ENCODE results near the gene DZIP1.

Gene DZIP1

DNA sequence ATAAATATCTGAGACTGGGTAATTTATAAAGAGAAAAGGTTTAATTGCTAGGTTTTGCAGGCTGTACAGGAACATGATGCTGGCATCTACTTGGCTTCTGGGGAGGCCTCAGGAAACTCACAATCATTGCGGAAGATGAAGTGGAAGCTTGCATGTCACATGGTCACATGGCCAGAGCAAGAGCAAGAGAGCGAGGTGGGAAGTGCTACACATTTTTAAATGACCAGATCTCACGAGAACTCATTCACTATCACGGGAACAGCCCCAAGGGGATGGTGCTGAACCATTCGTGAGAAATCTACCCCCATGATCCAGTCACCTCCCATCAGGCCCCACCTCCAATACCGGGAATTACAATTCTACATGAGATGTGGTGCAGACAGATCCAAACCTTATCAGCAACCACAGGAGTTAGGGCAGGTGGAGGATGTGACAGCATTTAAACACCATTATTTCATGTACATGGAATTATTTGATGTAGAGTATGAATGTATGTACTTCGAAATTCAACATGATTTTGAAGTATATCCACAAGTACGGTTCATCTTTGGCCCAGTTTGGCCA is 102.5 kb downstream of the DZIP1 start:
- DNase-seq, result no peak

DNA sequence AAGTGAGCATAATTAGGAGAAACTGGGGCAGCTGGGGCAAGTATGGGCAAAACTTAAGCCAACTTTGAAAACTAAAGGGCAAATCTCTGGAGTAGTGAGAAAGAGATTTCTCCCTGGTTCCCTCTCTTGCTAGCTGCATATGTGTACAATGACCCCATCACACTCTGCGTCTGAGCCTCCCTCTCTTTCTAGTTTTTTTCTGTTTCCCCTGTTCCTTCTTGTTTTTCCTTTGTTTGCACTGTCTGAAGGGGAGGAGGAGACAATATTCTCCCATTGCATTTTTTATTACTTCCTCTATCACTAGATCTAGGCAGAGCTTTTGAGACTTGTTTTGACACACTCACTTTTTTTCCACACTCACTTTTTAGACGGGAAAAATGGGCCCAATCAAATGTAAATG is 103.2 kb downstream of the DZIP1 start:
- no peak for DNase-seq

DNA sequence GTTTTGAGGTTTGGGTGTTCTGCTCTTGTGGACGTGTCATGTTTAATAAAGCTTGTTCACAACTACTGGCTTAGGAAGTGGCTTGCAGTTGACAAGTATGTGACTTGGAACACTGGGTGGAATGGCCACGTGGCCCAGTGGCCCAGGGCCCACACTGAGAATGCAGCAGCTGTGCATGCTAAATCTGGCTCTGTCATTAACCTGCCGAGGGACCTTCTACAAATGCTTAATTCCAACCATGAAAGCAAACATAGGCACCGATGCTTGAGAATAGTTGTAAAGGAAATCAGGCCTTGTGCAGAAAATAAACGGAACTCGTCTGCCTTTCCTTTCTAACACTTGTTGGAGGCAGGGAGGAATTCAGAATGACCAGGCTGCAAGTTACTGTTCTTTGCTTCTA is 103.6 kb downstream of the DZIP1 start:
- no peak for DNase-seq

DNA sequence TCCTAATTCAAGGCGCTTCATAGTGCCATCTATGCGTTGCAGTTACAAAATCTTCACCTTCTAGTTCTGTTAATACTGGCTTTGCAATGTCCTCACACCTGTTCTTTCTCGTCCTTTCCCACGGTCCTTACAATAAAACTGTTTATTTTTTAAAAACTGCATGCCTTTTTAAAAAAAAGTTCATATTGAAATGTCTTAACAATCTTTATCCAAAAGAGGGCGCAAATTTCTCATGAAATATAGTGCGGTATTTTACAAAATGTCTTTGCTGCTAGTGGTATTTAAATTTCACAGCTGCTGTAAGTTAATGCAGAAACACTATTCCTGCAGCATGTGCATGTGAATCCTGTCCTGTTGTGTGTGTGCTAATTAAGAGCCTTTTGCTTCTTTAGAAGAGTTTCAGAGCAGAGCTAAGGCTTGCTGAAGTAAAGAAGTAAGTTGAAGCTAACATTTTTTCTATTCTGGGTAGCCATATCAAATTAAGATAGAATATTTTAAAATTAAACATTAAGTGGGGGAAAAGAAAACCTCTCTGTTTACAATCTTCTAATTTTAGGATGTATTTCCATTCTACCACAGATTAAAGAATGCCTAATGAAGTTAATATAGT is 107.8 kb downstream of the DZIP1 start:
- DNase-seq, result no peak

DNA sequence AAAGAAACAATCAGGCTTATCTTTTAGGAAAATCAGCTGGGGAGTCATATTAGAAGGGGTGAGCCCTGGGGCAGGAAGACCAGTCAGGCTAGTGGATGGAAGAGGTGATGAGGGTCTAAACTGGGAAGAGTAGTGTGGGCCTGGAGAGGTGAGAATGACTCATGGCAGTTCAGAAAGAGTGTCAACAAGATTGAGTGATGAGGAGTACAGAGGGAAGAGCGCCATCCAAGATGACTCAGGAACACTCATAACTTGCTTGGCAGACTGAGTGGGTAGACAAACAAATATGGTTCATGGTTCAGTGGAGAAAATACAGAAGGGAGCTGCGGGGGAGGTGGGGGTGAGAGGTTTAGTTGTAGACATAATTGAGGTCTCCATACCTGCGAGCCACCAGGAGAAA is 109.3 kb downstream of the DZIP1 start:
- no peak for DNase-seq

DNA sequence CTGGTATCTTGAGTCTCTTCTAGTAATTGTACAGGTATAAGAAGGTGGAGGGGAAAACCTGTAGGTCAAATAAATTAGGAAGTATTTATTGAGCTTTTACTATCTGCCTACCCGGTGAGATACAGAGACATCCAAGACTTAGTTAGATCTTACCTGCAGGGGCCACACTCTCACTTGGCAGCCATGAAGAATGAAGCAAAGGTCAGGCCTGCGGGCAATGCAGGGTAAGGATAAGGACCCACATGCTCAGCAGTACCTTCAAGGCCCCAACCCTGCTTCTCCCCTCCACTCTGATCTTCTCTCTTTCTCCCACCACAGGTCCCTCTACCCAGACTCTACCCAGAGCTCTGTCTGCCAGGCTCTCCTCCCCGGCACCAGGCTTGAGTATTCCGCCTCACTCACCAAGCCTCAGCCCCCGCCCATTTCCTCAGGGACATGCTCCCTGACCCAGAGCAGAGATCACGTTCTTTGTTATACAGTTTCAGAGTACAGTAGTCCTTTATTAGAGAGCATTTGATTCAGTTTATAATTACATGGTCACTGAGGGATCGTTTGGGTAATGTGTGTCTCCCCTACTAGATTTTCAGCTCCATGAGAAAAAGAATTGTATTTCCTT is 110.9 kb downstream of the DZIP1 start:
- no peak for DNase-seq

DNA sequence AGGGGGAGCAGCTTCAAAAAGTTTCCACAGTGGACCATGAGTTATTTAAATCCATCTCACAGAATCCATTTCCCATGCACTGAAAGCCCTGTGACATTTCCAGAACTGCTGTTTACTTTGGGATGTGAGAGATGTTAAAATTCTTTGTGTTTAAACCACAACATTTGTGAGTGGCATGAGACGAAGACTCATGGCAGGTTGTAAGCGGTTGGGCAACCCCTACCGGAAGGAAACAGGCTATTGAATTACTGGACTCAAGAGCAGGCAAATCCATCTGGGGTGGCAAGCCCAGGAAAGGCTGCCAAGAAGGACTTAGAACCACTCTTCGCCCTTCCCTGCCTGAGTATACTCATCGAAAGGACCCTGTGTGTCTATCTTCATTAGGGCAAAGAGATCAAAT is 114.3 kb downstream of the DZIP1 start:
- no peak for DNase-seq
